ENCODE data around the gene CAPN1. TPM values are rescaled to one million over a fixed set of nuclear protein-coding genes. Genes with fewer than 3 reads are reported as not detected.
"Not testable (repeated sequence)": the region's sequence is repeated elsewhere in the genome, so short reads cannot be mapped to it uniquely, and the experiment has no call there.

CAPN1 gene
- polyA plus RNA-seq, 3 donors, result 109 to 112 (median 109) TPM

DNA sequence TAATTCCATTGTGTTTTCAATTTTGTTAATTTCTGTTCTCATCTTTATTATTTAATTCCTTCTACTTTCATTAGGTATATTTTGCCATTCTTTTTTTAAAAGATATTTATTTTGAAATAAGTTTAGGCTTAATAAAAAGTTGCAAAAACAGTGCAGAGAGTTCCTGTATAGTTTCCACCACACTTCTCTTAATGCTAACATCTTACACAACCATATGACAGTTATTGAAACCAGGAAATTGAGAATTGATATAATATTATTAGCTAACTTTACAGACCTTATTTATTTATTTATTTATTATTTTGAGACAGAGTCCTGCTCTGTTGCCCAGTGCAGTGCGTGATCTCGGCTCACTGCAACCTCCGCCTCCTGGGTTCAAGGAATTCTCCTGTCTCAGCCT, 25.5 kb upstream of the CAPN1 start:
- DNase-seq, result no peak

DNA sequence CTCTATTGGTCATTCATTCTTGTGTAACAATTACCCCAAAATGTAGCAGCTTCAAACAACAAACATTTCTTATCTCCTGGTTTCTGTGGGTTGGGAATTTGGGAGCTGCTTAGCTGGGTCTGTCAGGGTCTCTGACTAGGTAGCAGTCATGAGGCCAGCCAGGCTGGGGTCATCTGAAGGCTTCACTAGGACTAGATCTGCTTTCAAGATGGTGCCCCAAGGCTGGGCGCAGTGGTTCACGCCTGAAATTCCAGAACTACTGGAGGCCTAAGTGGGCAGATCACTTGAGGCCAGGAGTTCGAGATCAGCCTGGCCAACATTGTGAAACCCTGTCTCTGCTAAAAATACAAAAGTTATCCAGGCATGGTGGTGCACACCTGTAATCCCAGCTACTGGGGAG, 24.8 kb upstream of the CAPN1 start:
- DNase-seq, result no peak

DNA sequence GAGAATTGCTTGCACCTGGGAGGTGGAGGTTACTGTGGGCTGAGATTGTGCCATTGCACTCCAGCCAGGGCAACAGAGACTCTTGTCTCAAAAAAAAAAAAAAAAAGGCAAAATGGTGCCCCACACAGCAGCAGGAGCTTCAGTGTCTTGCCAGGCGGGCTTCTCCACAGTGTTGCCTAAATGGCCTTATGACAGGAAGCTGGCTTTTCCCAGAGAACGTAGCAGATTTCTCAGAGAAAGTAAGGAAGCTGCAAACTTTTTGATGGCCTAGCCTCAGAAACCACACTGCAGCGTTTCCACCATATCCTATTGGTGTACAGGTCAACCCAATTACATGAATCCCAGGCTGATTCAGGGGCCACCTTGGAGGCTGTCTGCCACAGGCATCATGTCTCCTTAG, 24.4 kb upstream of the CAPN1 start:
- no peak for DNase-seq

DNA sequence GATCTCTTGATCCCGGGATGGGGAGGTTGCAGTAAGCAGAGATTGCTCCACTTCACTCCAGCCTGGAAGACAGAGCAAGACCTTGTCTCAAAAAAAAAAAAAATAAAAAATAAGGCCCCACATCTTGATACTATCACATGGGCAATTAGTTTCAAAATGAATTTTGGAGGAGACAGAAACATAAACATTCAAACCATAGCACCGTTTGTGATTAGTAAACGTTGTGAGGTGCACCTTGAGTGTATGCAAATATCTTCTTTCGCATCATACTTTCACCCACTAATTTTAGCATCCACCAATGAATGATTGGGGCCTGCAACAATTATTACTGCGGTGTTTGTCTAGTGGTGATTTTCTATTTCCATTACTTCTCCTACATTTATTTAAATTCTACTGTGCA, 22.7 kb upstream of the CAPN1 start:
- DNase-seq, result no peak

DNA sequence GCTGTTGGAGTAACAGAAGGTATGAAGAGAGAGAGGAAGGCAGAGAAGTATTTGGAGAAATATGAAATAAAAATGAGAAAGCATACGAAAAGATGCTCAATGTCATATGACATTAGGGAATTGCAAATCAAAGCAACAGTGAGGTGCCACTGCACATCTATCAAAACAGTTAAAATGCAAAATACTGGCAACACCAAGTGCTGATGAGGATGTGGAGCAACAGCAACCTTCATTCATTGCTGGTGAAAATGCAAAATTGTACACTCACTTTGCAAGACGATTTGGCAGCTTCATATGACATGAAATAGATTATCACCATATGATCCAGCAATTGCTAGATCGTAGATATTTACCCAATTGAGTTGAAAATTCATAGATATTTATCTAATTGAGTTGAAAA, 21.1 kb upstream of the CAPN1 start:
- DNase-seq, result no peak

DNA sequence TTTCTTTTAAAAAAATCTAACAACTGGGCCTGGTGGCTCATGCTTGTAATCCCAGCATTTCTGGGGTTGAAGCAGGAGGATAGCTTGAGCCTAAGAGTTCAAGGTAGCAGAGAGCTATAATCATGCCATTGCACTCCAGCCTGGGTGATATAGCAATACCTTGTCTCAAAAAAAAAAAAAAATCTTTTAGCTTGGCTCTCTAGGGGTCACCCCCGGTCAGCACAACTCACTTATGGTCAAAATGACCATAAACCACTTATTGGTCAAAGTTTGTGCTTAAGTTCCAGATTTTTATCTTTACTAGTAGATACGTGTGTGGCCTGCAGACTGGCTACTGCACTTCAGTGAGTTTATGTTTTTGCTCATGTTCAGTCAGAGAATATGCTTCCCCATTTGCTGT, 18.0 kb upstream of the CAPN1 start:
- no peak for DNase-seq

DNA sequence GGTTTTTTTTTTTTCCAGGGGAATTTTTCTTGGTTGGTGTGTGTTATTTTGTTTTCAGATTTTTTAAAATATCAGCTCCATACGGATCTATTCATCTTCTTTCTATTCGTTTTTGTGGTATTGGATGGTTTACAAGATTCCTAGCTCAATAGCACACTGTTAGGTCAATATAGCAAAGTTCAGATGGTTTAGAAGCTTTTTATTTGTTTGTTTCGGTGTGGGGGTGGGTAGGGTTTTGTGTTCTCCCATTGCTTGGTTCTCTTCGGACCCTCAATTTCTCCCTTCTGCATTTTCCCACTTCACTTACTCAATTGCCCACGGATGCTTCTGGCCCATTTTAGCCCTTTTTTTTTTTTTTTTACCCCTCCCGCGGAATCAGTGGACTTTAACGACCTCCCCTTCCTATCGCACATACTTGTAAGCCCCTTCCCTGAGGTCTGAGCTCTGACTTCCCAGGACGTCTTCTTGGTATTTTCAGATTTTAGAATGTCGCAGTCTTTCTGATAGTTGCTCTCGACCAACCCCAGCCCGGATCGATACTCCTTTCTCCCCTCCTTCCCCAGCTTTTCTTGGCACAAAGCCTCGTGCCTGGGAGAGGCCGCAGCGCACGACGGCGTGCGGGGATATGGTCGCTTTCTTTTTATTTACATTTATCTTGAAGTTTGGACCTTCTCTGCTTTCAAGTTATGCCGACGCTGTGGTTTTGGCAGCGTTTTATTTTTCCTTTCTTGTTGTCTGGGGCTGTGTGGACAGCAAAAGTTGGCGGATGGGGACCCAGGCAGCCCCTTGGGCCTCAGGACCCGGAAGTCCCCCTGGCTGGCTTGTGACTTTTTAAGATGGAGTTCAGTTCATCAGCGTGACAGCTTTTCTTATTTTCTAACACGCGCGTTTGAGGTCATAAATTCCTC, 16.1 kb upstream of the CAPN1 start:
- no peak for DNase-seq

DNA sequence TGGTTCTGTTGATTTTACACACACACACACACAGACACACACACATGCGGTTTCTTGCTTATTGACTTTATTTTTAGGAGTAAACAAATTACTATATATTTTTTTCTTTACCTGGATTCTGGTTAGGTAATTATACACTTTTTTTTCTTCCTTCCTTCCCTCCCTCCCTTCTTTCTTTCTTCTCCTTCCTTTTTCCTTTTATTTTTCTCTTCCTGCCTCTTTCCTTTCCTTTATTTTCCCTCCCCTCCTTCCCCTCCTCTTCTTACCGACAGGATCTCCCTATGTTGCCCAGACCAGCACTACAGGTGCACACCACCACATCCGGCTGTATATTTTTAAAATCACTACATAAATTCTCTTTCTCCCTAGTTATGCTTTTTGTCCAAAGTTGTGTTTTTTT, 14.8 kb upstream of the CAPN1 start:
- no peak for DNase-seq

- DNase-seq, result no peak
Measured at GRCh38 chr11:65167656-65168055, 14.1 kb upstream of the CAPN1 start.

GRCh38 chr11:65169164-65169641, 12.5 kb upstream of the CAPN1 start:
- no peak for DNase-seq

- no peak for DNase-seq
Measured at GRCh38 chr11:65170058-65170534, 11.6 kb upstream of the CAPN1 start, which contains the start of gene SPDYC. TSS of gene SPDYC (plus strand) at chr11:65170233. CDS start at chr11:65171358, 1,125 bp downstream.

GRCh38 chr11:65172600-65172999, 9.1 kb upstream of the CAPN1 start:
- DNase-seq, result no peak

DNA sequence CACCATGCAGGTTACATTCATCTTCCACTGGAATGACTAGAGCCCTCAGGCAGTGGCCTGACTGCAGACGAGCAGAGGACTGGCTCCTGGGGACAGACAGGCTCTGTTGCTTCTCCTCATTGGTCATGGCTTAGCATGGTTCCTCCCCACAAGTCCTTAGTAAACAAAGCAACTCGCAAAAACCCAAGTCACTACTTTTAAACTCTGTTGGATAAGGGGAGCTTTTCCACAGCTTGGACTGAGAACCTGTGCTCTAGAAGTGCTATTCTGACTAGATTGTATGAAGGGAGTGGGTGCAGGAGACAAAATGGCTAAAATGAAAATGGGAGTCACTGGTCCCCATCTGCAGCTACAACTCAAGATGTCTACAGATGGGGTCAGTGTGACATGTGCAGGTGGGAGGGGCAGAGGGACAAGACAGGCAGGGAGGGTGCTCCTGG, 7.1 kb upstream of the CAPN1 start:
- not testable (repeated sequence) for DNase-seq

GRCh38 chr11:65180877-65181568, 705 bp upstream of the CAPN1 start:
- DNase-seq, result peak; percentile 79

DNA sequence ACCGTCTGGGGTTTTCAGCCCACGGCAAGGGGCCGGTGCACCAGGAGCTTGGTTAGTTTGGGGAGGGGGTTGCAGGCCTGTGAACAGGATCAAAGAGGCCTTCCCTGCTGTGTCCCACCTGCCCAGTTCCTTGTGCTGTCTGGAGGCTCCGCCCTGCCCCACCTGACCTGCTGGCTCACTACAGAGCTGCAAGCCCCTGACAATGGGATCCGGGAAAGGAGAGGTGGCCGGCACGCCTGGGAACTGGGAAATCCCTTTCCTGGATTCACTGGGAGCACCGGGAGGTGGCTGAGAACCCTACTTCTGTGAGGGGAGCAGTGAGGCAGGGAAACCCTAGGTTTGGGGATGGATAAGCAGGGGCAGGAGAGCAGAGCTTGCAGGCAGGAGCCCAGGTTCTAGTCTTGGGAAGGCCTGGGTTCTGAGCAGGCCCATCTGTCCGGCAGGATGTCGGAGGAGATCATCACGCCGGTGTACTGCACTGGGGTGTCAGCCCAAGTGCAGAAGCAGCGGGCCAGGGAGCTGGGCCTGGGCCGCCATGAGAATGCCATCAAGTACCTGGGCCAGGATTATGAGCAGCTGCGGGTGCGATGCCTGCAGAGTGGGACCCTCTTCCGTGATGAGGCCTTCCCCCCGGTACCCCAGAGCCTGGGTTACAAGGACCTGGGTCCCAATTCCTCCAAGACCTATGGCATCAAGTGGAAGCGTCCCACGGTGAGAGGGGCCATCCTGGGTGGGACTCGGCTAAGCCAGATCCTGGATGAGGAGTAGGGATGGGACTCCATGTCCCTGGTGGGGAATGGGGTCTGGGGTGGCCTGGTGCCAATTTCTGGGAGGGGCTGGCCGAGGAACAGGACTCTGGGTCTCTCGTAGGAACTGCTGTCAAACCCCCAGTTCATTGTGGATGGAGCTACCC, 786 bp downstream of the CAPN1 start:
- DNase-seq, result peak; percentile 31

- peak; percentile 27 for DNase-seq
Measured at GRCh38 chr11:65183201-65183891, 1.6 kb downstream of the CAPN1 start.

DNA sequence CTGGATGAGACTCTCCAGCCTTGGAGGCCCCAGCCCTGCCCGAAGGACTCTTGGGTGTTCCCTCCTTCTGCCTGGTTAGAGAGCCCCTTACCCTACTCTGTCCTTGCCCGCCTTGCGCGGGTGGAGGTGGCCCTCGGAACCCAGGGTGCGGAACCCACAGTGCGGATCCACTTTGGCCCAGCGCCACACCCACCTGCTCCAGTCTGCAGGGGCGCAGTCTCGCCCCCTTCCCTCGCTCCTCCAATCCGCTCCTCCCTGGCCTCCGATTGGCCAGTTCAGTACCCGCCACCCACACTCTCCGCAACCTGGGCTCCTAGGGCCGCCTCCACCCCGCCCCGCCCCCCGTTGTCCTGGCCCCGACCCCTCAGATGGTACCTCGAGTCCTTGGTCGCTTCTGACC, 2.4 kb downstream of the CAPN1 start:
- DNase-seq, result no peak

GRCh38 chr11:65185171-65185570, 3.4 kb downstream of the CAPN1 start:
- DNase-seq, result no peak

GRCh38 chr11:65185869-65186341, 4.2 kb downstream of the CAPN1 start:
- DNase-seq, result no peak

GRCh38 chr11:65186701-65187100, 5.0 kb downstream of the CAPN1 start:
- no peak for DNase-seq

DNA sequence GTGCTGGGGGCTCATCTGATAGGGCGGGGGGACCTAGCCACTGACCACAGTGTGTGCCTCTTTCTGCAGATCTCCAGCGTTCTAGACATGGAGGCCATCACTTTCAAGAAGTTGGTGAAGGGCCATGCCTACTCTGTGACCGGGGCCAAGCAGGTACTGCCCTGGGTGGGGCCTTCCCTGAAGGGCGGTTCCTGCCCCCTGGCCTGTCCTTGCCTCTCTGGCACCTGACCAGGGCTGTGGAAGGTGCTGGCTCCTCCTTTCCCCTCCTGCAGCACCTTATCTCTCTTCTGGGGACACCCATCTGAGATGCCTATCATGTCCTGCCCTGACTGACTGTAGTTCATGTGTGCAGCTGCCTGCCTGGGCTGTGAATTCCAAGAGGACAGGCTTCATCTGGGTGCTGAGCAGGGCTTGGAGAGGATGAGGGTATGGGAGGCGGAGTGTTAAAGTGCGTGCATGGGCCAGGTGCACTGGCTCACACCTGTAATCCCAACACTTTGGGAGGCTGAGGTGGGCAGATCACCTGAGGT, 5.5 kb downstream of the CAPN1 start:
- DNase-seq, result no peak
